ENCODE measurements around the gene ZNF730.

- TF ChIP-seq CTCF (IDR thresholded peaks at IDR 0.05) (no peak), EP300 (IDR thresholded peaks at IDR 0.05) (no peak), POLR2A (IDR thresholded peaks at IDR 0.05) (no peak)
These were observed 43.9 kb downstream of the ZNF730 start for GRCh38 chr19:23160766-23161165.

Data from tibial nerve (tissue), 4 donors.